Muscle of back (tissue), 13 donors: Measurements from ENCODE around the gene MAGT1. TPM values are rescaled to one million over a fixed set of nuclear protein-coding genes. Genes with fewer than 3 reads are reported as not detected.
"Not testable (repeated sequence)": the region's sequence is repeated elsewhere in the genome, so short reads cannot be mapped to it uniquely, and the experiment has no call there.

Source experiments
- DNase-seq, 3 donors: peaks; one replicate each; pipeline versions ENCODE4 v3.0.0 to v3.0.0-alpha.2; 2013
- long read RNA-seq, 9 donors: transcript quantifications; one replicate each; lab custom pipeline, GENCODE V29; 2026
- polyA plus RNA-seq, 10 donors: library from polyadenylated mRNA; unstranded; fragments of 120-200 nt; gene quantifications; one replicate each; pipeline ENCODE4 v1.2.1, GENCODE V29; 2013; ENCODE audit not compliant: insufficient read length in 10 of 10

Gene MAGT1
- 10 to 100 TPM; 37.2 to 49.6 (median 45.0) TPM for polyA plus RNA-seq
- long read RNA-seq, donor 1, full-length matches to known transcripts: 9 of 508 reads
- long read RNA-seq, donor 1, partial matches to known transcripts: 485 of 508 reads
- long read RNA-seq, donor 1, other reads (novel, unspliced or antisense): 14 of 508 reads
- long read RNA-seq, donor 2, full-length matches to known transcripts: 4 of 707 reads
- long read RNA-seq, donor 2, partial matches to known transcripts: 64 of 707 reads
- long read RNA-seq, donor 2, other reads (novel, unspliced or antisense): 639 of 707 reads
- long read RNA-seq, donor 3: 0 reads
- long read RNA-seq, donor 4, full-length matches to known transcripts: 8 of 8 reads
- long read RNA-seq, donor 4, partial matches to known transcripts: 0 of 8 reads
- long read RNA-seq, donor 4, other reads (novel, unspliced or antisense): 0 of 8 reads
- long read RNA-seq, donor 5, full-length matches to known transcripts: 12 of 922 reads
- long read RNA-seq, donor 5, partial matches to known transcripts: 858 of 922 reads
- long read RNA-seq, donor 5, other reads (novel, unspliced or antisense): 52 of 922 reads
- long read RNA-seq, donor 6, full-length matches to known transcripts: 14 of 793 reads
- long read RNA-seq, donor 6, partial matches to known transcripts: 746 of 793 reads
- long read RNA-seq, donor 6, other reads (novel, unspliced or antisense): 33 of 793 reads
- long read RNA-seq, donor 7, full-length matches to known transcripts: 5 of 5 reads
- long read RNA-seq, donor 7, partial matches to known transcripts: 0 of 5 reads
- long read RNA-seq, donor 7, other reads (novel, unspliced or antisense): 0 of 5 reads
- long read RNA-seq, donor 8, full-length matches to known transcripts: 7 of 445 reads
- long read RNA-seq, donor 8, partial matches to known transcripts: 99 of 445 reads
- long read RNA-seq, donor 8, other reads (novel, unspliced or antisense): 339 of 445 reads
- long read RNA-seq, donor 9, full-length matches to known transcripts: 1 of 1 reads
- long read RNA-seq, donor 9, partial matches to known transcripts: 0 of 1 reads
- long read RNA-seq, donor 9, other reads (novel, unspliced or antisense): 0 of 1 reads

- peak; percentile 95 to 97 (median 97) for DNase-seq
Observed at GRCh38 chrX:77894921-77895886, at the start of gene MAGT1. Gene MAGT1 (minus strand): TSS chrX:77895435. CDS start chrX:77895410, 25 bp downstream.

GRCh38 chrX:77945031-77945430 lies 49.8 kb upstream of the MAGT1 start:
- DNase-seq: not testable (repeated sequence)

GRCh38 chrX:77938083-77938680 lies 42.9 kb upstream of the MAGT1 start:
- no peak for DNase-seq

GRCh38 chrX:77937291-77937690 lies 42.1 kb upstream of the MAGT1 start:
- no peak for DNase-seq

GRCh38 chrX:77936299-77936698 lies 41.1 kb upstream of the MAGT1 start:
- no peak for DNase-seq

- DNase-seq: no peak
Observed at GRCh38 chrX:77935886-77936285, 40.7 kb upstream of the MAGT1 start.

GRCh38 chrX:77930581-77930980 lies 35.3 kb upstream of the MAGT1 start:
- DNase-seq: no peak

GRCh38 chrX:77925764-77926163 lies 30.5 kb upstream of the MAGT1 start:
- no peak for DNase-seq

- DNase-seq: no peak
Observed at GRCh38 chrX:77924320-77924859, 29.2 kb upstream of the MAGT1 start.

- no peak for DNase-seq
Observed at GRCh38 chrX:77922787-77923186, 27.6 kb upstream of the MAGT1 start.

GRCh38 chrX:77919370-77919769 lies 24.1 kb upstream of the MAGT1 start:
- DNase-seq: not testable (repeated sequence)

- DNase-seq: no peak
Observed at GRCh38 chrX:77918568-77918967, 23.3 kb upstream of the MAGT1 start.

- DNase-seq: no peak
Observed at GRCh38 chrX:77917294-77917933, 22.2 kb upstream of the MAGT1 start.

- DNase-seq: peak; percentile 82 to 93 (median 84)
Observed at GRCh38 chrX:77910108-77910840, 15.0 kb upstream of the MAGT1 start, which contains the start of gene ATP7A. Gene ATP7A (plus strand): TSS chrX:77910693. CDS start chrX:77971642, 60,949 bp downstream.

- DNase-seq: no peak
Observed at GRCh38 chrX:77901506-77901905, 6.3 kb upstream of the MAGT1 start.

GRCh38 chrX:77900688-77901087 lies 5.5 kb upstream of the MAGT1 start:
- DNase-seq: no peak

GRCh38 chrX:77899081-77899828 lies 4.0 kb upstream of the MAGT1 start, which contains the start of gene COX7B:
Gene COX7B (plus strand): TSS chrX:77899468. CDS start chrX:77899554, 86 bp downstream.
- DNase-seq: peak; percentile 93 to 97 (median 96)

- no peak for DNase-seq
Observed at GRCh38 chrX:77893713-77894112, 1.5 kb downstream of the MAGT1 start.
